ENCODE results near the gene RTN4IP1. TPM values are rescaled to one million over a fixed set of nuclear protein-coding genes. Genes with fewer than 3 reads are reported as not detected.
A peak's percentile ranks its signal among the peaks of the same experiment; 100 is the strongest.

The RTN4IP1 gene
- total RNA-seq, 1 donor from 2014 or later, result 7.6 TPM

GRCh38 chr6:106667022-106667402, 37.7 kb upstream of the RTN4IP1 start:
- DNase-seq (ENCODE audit: low read depth) (no peak), FAIRE-seq (no peak)
- Histone ChIP-seq H3K36me3 (ENCODE audit: control insufficient read depth, insufficient read depth, low read length) (peaks cover 4% of the 10 kb centered on the region), H3K4me3 (ENCODE audit: low read depth, low read length) (no peak overlapping the region), H3K27me3 (ENCODE audit: control insufficient read depth, insufficient read depth, low read length) (no peaks in the 10 kb centered on the region)
- TF ChIP-seq CTCF (IDR thresholded peaks at IDR 0.05; ENCODE audit: insufficient read depth, low read length, severe bottlenecking), result no peak

- no peak for FAIRE-seq
- Histone ChIP-seq H3K36me3 (ENCODE audit: control insufficient read depth, insufficient read depth, low read length) (peaks cover 4% of the 10 kb centered on the region), H3K27me3 (ENCODE audit: control insufficient read depth, insufficient read depth, low read length) (no peaks in the 10 kb centered on the region), H3K4me3 (ENCODE audit: low read depth, low read length) (no peak overlapping the region)
- TF ChIP-seq CTCF (IDR thresholded peaks at IDR 0.05; ENCODE audit: insufficient read depth, low read length, severe bottlenecking), result no peak
- DNase-seq (ENCODE audit: low read depth), result no peak
Measured at GRCh38 chr6:106666282-106667021, 37.2 kb upstream of the RTN4IP1 start.

GRCh38 chr6:106662458-106662857, 33.2 kb upstream of the RTN4IP1 start:
- FAIRE-seq (no peak), DNase-seq (ENCODE audit: low read depth) (no peak)
- no peak for TF ChIP-seq CTCF (IDR thresholded peaks at IDR 0.05; ENCODE audit: insufficient read depth, low read length, severe bottlenecking)
- H3K36me3 ChIP-seq (ENCODE audit: control insufficient read depth, insufficient read depth, low read length), result peaks cover 9% of the 10 kb centered on the region
- no peaks in the 10 kb centered on the region for H3K27me3 ChIP-seq (ENCODE audit: control insufficient read depth, insufficient read depth, low read length)
- no peak overlapping the region for H3K4me3 ChIP-seq (ENCODE audit: low read depth, low read length)

- FAIRE-seq, result peak; percentile 86
- no peak for TF ChIP-seq CTCF (IDR thresholded peaks at IDR 0.05; ENCODE audit: insufficient read depth, low read length, severe bottlenecking)
- Histone ChIP-seq H3K36me3 (ENCODE audit: control insufficient read depth, insufficient read depth, low read length) (peaks cover 10% of the 10 kb centered on the region), H3K27me3 (ENCODE audit: control insufficient read depth, insufficient read depth, low read length) (no peaks in the 10 kb centered on the region), H3K4me3 (ENCODE audit: low read depth, low read length) (no peak overlapping the region)
- no peak for DNase-seq (ENCODE audit: low read depth)
Measured at GRCh38 chr6:106659859-106660258, 30.6 kb upstream of the RTN4IP1 start.

- H3K4me3 ChIP-seq (ENCODE audit: low read depth, low read length), result no peak overlapping the region
- peaks cover 11% of the 10 kb centered on the region for H3K36me3 ChIP-seq (ENCODE audit: control insufficient read depth, insufficient read depth, low read length)
- DNase-seq (ENCODE audit: low read depth) (peak; percentile 10), FAIRE-seq (no peak)
- no peak for TF ChIP-seq CTCF (IDR thresholded peaks at IDR 0.05; ENCODE audit: insufficient read depth, low read length, severe bottlenecking)
- H3K27me3 ChIP-seq (ENCODE audit: control insufficient read depth, insufficient read depth, low read length), result no peaks in the 10 kb centered on the region
Measured at GRCh38 chr6:106658469-106658868, 29.2 kb upstream of the RTN4IP1 start.
